NCI-H1048 (cell line): ENCODE measurements around the gene SEMA3E.

ENCODE experiments used
- DNase-seq: peaks from one replicate; lab custom pipeline; 2025; lab: John Stamatoyannopoulos, UW

Gene SEMA3E

DNA sequence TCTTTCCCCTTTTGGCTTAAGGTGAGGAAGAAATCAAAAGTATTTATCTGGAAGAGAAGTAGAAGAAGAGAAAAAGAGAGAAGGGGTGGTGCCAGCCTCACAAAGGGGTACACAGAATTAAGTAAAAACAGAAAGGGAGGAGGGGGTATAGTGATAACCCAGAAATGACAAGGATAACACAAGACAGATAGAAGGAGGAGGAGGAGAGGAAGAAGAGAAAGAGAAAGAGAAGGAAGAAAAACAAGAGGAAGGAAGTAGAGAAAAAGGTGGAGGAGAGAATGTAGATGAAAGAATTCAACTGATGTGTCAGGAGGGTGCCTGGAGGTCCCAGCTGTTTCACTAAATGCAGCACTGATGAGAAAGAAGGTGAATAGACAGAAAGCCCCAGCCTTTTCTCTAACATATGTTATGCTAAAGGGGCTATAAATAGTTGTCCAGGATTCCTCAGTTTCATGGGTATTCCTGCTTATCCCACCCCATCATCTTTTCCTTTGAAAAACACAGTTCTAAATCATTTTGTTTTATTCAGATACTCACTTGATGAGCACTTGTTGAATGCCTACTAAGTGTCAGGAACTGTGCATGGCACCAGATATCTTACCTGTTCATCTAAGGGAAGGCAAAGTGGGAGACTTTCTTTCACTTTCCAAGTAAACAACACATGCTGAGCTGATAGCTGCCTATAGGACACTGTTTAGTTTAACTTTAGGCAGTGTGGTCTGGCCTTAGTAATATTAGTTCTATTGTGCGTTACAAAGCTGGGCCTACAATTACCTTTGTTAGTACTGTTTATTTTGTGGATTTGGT lies 8.0 kb downstream of the SEMA3E start:
- no peak for DNase-seq

DNA sequence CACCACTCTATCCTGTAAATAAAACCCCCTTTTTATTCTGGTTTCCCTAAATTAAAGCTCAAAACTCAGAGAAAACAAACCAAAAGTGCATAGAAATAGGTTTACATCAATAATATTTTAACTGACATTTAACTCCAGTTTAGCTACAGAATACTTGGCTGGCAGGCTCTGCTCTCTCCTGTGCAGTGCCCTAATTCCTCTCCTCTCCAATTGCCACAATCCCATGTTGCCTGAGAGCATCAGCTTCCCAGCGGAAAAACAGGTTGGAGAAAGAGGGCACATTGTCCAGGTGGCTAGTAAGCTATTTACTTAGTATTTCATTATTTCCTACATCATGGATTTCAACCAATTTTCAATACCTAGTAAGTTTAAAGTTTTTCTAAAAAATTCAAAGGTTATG lies 8.7 kb downstream of the SEMA3E start:
- no peak for DNase-seq

DNA sequence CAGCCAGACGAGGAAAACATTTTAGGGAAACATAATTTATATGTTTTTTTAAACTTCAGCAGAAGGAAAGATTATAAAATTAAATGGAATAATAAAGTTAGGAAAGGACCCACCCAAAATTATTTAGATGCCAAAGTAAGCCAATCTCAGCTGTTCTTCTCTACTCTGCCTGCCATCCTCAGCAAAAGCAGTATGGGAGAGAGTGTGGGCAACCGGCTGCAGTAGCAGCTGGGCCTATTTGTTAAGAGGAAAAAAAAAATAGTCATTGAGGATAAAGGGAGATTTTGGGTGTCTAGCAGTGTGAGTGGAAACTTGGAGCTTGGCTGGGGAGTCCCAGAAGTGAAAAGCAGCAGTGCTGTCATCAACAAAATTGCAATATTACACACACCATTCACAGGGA lies 15.4 kb downstream of the SEMA3E start:
- DNase-seq: no peak

DNA sequence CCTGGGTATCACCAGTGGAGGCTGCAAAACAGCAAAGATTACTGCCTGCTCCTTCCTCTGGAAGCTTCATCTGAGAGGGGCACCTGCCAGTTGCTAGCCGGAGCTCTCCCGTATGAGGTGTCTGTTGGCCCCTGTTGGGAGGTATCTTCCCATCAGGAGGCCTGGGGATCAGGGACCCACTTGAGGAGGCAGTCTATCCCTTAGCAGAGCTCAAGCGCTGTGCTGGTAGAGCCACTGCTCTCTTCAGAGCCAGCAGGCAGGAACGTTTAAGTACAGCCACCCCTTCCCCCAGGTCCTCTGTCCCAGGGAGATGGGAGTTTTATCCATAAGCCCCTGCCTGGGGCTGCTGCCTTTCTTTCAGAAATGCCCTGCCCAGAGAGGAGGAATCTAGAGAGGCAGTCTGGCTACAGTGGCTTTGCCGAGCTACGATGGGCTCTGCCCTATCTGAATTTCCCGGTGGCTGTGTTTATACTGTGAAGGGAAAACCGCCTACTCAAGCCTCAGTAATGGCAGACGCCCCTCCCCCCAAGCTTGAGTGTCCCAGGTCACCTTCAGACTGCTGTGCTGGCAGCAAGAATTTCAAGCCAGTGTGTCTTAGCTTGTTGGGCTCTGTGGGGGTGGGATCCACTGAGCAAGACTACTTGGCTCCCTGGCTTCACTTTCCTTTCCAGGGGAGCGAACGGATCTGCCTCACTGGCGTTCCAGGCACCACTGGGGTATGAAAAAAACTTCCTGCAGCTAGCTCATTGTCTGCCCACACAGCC lies 19.6 kb downstream of the SEMA3E start:
- DNase-seq: no peak

DNA sequence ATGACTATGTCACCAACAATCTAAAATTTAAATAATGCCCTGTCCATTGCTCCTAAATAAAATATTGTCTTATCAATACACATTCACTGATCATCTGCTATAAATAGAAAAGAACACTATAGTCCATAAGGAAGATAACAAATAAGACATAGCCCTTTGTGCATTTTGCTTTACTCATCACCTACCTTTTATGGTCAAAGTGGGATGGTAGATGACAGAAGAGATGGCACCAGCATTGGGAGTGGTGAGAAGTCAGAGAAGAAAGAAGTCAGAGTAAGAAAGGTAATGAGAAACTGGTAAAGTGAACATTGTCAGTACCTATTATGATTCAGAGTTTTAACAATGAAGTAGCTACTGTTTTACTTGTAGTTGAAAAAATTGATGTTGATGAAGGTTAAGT lies 31.1 kb downstream of the SEMA3E start:
- DNase-seq: no peak

DNA sequence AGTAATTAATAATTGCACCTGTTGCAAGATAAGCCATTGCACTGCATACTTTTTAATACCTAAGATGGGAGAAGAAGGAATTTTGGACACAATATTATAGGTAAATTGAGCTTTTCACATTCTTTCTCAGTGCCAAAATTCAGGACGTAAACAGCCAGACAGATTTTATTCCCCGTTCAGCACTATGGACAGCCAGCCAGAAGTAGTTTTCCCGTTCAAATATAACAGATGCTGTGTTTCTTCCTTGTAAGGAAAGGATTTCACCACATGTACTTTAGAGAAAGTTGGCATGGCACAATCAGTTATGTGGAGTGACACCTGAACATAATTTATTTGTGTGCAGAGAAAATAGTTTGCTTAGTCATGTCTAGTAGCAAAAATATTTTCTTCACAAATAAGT lies 34.8 kb downstream of the SEMA3E start:
- DNase-seq: no peak

DNA sequence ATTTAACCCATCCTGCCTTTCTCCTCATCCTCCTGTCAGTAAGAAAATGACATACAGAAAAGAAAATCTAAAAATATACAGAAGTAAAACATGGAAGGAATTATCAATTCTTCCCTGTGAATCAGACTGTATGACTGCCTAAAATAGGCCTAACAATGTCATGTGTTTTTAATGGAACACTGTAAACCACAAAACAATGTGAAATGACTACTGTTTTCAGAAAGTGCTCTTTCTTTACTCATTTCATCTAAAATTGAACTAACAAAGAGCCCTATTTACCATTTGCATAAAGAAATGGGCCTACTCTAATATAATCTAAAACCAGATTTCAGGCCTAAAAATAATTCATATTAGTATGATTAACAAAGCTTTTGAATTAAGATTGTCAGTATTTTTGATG lies 35.7 kb downstream of the SEMA3E start:
- DNase-seq: no peak

DNA sequence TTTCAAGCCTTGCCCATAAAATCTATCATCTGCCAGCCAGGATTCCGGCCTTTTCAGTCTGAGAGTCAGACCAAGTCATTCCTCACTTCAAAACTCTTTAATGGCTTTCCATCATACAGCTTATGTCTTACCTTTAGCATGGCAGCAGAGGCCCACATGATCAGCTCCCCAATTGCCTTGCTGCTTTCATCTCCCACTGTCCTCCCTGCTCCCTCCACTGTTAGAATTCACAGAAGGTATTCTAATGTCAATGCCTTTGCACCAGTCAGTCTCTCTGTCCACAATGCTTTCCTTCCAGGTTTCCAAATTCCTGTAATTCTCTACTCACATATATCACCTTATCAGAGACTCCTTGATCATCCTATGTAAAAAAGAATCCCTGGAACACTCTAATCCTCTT lies 37.2 kb downstream of the SEMA3E start:
- DNase-seq: no peak

DNA sequence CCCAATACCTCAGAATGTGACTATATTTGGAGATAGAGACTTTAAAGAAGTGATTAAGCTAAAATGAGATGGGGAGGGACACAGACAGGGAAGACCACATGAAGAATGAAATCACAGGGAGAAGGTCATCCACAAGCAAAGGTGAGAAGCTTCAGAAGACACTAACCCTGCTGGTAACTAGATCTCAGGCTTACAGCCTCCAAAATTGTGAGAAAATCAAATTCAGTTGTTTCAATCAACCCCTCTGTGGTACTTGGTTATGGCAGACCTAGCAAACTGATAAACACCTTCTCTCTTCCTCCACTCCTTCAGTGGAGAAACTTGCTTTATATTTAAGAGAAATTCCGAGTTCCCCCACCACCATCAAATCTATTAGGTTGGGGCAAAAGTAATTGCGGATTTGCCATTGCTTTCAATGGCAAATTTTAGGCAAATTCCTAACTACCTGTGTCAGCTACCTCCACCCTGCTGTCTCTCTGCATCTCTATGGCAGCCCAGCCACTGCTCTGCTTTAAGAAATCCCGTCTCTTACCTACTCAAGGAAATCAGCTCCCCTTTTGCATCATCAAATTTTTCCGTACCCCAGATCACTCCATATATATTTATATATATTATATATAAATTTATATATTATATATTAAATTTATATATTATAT lies 38.2 kb downstream of the SEMA3E start:
- DNase-seq: no peak

DNA sequence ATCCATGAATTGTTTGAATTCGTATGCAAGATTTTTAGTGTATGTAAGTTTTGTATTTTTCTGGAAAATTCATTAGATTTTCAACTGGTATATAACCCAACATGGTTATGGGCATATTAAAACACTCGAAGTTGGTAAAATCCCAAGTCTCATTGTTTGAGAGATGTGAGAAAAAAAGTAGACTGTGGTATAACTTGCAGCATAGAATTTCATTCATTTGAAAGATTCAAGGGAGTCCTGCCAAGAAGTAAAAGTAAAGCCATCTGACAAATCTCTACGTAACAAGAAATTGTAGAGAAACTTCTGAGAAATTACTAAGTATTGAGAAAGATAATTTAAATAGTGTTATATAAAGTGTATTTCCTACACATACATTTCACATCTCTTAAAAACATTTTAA lies 40.2 kb downstream of the SEMA3E start:
- no peak for DNase-seq

DNA sequence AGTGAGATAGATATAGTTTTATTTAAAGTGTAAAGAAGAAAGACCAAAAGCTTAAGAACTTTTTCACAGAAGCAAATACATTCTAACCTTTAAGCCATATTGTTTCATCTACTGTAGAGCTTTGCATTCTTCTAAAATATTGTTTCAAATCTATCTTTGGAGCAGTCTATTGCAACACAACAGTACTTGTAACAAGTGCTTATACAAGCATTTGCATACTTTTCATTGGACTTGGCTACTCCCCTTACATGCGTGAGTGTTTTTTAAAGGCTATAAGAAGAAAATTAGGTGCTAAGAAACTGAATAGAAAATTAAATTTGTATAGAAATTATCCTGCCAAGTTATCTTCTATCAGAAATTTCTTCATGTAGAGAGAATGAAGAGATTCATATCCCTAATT lies 45.3 kb downstream of the SEMA3E start:
- no peak for DNase-seq

DNA sequence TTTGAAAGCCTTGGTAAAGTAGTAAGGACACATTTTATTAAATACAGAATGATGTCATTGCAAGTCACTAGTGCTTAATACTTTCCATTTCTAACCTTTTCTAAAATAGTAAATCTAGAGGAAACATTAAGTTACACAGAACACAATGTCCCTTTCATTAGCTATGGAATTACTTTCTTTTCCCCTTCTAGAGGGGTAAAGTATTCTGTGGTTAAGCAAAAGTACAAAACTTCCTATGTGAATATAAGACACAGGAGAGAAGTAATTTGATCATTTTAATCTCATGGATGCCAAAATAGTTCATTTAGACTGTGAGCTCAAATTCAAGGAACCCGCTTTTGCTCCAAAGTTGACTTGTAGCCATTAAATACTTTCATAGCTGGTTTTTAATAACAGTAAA lies 49.8 kb downstream of the SEMA3E start:
- DNase-seq: no peak

DNA sequence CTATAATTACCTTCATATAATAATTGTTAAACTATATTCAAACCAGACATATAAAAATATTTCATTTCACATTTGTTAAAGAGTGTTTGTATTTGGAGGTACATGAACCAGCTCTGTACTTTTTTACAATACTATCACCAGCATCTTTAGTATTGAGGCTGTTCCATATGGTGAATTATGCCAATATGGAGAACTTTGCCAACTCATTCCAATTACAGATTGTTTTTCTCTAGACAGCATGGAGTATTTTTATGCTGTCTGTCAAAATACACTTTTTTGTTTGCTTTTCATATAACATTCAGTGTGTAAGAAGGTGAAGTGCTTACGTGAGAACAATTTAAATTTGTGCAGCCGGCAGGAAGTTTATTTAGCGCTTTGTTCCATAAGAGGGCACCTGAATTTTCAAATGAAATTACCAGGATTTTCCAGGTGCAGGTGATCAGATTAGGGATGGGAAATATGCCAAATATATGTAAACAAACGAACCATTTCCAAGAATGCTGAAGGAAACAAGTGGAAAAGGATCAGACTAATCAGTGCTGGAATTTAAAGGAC lies 54.9 kb downstream of the SEMA3E start:
- DNase-seq: no peak

DNA sequence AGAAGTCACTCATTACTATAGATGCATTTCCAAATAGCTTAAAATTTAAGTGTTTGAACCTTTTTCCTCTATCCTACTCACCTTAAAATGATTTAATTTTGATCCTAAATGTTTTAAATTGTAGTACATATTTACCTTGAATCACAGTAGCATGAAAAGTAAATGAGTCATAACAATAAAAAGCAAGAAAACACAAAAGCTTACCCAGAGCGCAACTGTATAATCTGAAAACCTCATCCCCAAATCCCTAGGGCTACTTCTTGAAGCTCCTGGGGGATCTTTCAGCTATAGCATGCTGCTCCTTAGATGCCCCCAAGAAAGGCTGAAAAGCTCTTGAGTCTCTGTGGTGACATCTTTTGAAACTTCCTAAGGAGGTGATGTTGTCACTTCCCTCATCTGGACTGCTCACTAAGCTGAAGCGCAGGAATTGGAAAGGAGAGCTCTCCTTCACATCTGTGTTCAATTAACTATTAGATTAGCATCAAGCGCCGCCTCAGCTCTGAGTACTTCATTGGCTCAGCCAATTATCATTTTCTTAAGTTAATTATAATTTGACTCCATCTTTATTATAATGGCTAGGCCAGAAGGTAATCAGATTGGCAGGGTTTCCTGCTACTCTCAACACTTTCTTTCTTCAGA lies 60.2 kb downstream of the SEMA3E start:
- DNase-seq: no peak

DNA sequence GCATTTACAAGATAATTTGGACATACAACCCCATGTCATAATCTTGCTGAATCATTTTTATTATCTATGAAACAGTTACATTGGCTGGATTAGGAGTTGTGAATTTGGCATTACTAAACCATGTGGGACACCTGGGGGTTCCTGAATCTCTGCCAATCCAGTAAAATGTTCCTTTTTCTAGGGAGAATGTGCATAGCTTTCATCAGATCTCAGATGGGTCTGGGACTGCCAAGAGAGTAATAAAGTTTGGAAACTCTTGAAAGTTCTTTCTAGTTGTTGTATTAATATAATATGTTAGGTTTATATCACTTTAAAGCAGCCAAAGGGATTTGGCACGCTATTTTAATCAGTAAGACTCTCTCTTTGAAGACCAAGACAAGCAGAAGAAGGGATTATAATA lies 62.7 kb downstream of the SEMA3E start:
- DNase-seq: no peak

DNA sequence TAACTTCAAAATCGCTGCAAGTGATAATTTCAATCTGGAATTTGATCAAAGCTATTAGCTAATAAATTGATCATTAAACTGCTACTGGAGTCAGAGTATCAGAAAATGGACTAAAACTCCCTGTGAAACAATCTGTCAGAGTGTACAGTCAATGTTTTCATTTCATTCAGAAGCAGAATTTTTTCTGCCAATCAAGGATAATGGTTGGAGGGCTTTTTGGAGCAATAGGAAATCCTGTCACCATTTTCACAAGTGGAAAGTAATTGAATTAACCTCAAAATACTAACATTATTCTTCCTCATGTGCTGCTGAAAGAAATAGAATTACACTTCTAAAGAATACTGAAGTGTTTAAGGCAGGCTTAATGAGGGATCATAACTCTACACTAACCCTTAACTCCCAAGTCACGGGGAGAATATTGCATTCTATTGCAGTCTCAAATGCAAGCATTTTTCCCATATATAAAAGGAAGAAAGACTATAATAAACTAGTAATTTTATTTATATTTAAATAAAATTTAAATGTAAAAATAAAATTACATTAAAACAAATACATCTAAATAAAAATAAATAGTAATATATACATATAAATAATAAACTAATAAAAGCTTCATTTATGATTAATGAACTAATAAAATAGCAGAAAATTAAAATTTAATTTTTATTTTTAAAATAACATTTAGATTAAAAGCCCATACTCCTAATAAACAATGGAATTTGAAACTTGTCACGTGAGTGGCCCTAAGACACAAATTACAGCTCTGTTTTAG lies 67.1 kb downstream of the SEMA3E start:
- no peak for DNase-seq

DNA sequence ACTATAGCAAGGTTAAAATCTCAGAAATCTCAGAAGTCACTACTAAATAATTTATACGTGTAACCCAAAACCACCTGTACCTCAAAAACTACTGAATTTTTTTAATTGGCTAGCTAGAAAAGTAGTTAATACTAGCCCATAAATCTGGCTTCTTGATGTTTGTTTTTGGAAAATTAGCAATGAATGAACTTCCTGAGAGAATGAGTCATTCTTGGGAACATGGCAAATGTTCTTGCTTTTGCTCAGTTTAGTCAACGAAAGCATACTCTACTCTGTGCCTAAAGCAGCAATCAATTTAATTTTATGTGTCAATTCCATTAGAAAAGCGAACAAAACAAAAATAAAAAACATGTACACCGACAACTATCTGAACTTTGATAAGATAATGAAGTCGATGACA lies 69.2 kb downstream of the SEMA3E start:
- DNase-seq: no peak

DNA sequence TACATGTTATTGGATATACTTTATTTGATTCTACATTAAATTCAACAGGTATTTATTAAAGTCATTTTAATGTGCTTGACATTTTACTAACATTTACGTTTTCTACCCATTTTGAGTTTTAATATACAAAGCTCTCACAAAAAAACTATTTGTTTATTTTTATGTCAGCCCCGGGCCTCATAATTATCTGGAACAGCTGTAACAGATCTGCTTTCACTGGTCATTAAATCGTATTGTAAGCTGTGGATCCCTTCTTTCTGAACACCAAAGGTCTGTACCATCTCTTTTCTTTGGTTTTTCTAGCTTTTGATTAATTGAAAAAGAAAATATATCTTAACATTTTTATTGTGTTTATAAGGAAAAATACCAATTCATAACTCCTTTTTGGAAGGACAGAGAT lies 73.5 kb downstream of the SEMA3E start:
- DNase-seq: no peak

DNA sequence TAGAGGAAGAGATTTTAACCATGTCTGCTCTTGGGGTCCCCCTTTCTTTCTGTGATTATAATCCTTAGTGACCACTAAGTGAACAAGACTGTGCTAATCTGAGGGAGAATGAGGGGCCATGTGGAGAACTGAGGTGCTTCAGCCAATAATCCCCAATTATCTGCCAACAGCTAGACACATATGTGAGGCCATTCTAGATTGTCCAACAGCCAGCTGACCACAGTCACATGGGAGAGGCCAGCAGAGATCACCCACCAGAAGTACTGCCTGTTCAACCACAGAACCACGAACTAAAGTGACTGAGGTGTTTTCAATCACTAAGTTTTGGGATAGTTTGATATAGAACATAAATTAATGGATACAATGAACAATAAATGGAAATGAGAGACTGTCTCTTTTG lies 74.3 kb downstream of the SEMA3E start:
- DNase-seq: no peak

DNA sequence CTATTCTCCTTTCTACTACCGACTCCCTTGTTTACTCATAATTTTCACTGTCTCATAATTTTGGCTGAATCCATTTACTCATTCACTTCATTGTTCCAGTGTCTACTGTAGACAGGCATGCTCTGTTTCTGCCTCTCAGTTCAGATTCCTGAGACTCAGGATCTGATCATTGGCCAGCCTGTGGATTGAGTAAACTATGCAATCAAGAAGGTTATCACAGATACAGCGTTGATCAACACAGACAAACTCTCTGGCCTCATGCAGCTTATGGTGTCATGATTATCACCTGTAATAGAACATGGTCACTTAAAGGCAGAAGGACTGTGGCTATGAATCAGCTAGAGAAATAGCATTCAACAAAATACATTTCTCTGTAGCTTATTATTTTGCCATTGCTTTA lies 86.0 kb downstream of the SEMA3E start:
- no peak for DNase-seq

DNA sequence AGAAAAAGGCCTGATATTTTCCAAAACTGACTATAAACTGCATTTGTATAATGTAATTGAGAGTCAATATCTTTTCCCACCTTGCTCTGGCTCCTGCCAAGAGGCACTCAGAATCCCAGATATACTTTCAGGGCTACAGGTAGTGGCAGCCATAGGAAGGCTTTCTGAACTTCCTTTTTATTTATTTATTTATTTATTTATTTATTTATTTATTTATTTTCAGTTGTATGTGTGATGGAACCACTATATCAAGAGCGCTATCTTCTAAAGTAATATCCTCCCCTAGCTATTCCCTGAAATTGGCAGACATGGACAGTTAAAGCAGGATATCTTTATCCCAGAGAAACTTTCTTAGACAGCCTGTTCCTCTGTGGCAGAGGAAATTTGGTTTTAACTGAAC lies 86.7 kb downstream of the SEMA3E start:
- no peak for DNase-seq

DNA sequence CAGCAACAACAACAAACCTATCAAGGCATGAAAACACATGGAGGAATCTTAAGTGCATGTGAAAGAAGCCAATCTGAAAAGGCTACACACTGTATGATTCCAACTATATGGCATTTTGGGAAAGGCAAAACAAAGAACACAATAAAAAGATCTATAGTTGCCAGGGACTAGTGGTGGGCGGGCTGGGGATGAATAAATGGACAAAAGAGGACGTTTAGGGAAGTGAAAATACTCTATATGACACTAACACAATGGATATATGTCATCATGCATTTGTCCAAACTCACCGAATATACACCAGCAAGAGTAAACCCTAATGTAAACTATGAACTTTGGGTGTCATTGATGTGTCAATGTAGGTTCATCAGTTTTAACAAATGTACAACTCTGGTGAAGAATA lies 89.1 kb downstream of the SEMA3E start:
- DNase-seq: no peak
